Activated T-helper 2 cell treated with anti-CD3 and anti-CD28 coated beads, Interferon-gamma antibody, Interleukin-2, Interleukin-4, amounts not matched to agents 10 μg/mL and 5 μg/mL and 100 μg/mL, durations not matched to agents 14 hours and 24 hours and 36 hours (primary cell): ENCODE measurements around the gene PHF12. TPM values are rescaled to one million over a fixed set of nuclear protein-coding genes. Genes with fewer than 3 reads are reported as not detected.
"Not testable (repeated sequence)": the region's sequence is repeated elsewhere in the genome, so short reads cannot be mapped to it uniquely, and the experiment has no call there.

Experiments
- DNase-seq: peaks from one replicate; pipeline ENCODE4 v3.0.0; 2021; ENCODE audit warnings: low spot score
- H3K27ac Mint-ChIP-seq: one replicate; pipeline ENCODE4 v1.8.0; 2021; ENCODE audit warnings: mixed read lengths
- H3K27me3 Mint-ChIP-seq: one replicate; pipeline ENCODE4 v1.8.0; 2021; ENCODE audit warnings: low read depth, mixed read lengths
- H3K36me3 Mint-ChIP-seq: one replicate; pipeline ENCODE4 v1.8.0; 2021; ENCODE audit warnings: low read depth, mixed read lengths
- H3K4me1 Mint-ChIP-seq: one replicate; pipeline ENCODE4 v1.8.0; 2021; ENCODE audit warnings: low read depth, mixed read lengths
- H3K4me3 Mint-ChIP-seq: one replicate; pipeline ENCODE4 v1.8.0; 2021; ENCODE audit warnings: low read depth, mild to moderate bottlenecking, moderate library complexity, mixed read lengths
- H3K9me3 Mint-ChIP-seq: one replicate; pipeline ENCODE4 v1.8.0; 2021; ENCODE audit warnings: mixed read lengths
- intact Hi-C: fragments of 100-400 bp; cut with micrococcal nuclease; formaldehyde crosslinking; loops from one replicate; pipeline ENCODE4 v1.15.1; 2023
- total RNA-seq: library from RNA; stranded (reverse); gene quantifications from 2 replicates; pipeline ENCODE4 v1.2.3, GENCODE V29; 2022

The PHF12 gene
- total RNA-seq, 1 donor from 2014 or later, result 59.5 TPM

- H3K4me1 Mint-ChIP-seq, result peaks cover 42% of the 10 kb centered on the region
- H3K27me3 Mint-ChIP-seq, result no peaks in the 10 kb centered on the region
- H3K27ac Mint-ChIP-seq, result peak overlapping the region; percentile 89
- H3K36me3 Mint-ChIP-seq, result peaks cover 73% of the 10 kb centered on the region
- intact Hi-C loops, result loop anchor here (1.0 kb wide), 1 partner anchor 20 kb away; no protein-coding TSS in a partner anchor
- no peaks in the 10 kb centered on the region for H3K9me3 Mint-ChIP-seq
- H3K4me3 Mint-ChIP-seq, result peak overlapping the region; percentile 62
- no peak for DNase-seq
Observed at GRCh38 chr17:28946239-28946638, 5.1 kb downstream of the PHF12 start.

GRCh38 chr17:28944862-28945741 lies 6.2 kb downstream of the PHF12 start:
- intact Hi-C loops, result no loop called here
- Mint-ChIP-seq H3K27me3 (no peaks in the 10 kb centered on the region), H3K36me3 (peaks cover 77% of the 10 kb centered on the region), H3K27ac (peak overlapping the region; percentile 71), H3K4me1 (peaks cover 49% of the 10 kb centered on the region), H3K9me3 (no peaks in the 10 kb centered on the region), H3K4me3 (peak overlapping the region; percentile 35)
- DNase-seq, result no peak

- intact Hi-C loops, result no loop called here
- Mint-ChIP-seq H3K4me3 (no peak overlapping the region), H3K4me1 (peaks cover 54% of the 10 kb centered on the region), H3K9me3 (no peaks in the 10 kb centered on the region), H3K27ac (no peak overlapping the region), H3K36me3 (peaks cover 84% of the 10 kb centered on the region), H3K27me3 (no peaks in the 10 kb centered on the region)
- DNase-seq, result no peak
Observed at GRCh38 chr17:28944343-28944742, 7.0 kb downstream of the PHF12 start.

- intact Hi-C loops, result no loop called here
- peaks cover 79% of the 10 kb centered on the region for H3K36me3 Mint-ChIP-seq
- no peak for DNase-seq
- H3K9me3 Mint-ChIP-seq, result no peaks in the 10 kb centered on the region
- no peak overlapping the region for H3K4me3 Mint-ChIP-seq
- no peaks in the 10 kb centered on the region for H3K27me3 Mint-ChIP-seq
- peaks cover 58% of the 10 kb centered on the region for H3K4me1 Mint-ChIP-seq
- H3K27ac Mint-ChIP-seq, result no peak overlapping the region
Observed at GRCh38 chr17:28942925-28943324, 8.4 kb downstream of the PHF12 start.

GRCh38 chr17:28941251-28941650 lies 10.1 kb downstream of the PHF12 start:
- no peak overlapping the region for H3K4me3 Mint-ChIP-seq
- intact Hi-C loops, result no loop called here

GRCh38 chr17:28940675-28941074 lies 10.6 kb downstream of the PHF12 start:
- peaks cover 57% of the 10 kb centered on the region for H3K4me1 Mint-ChIP-seq
- DNase-seq, result no peak
- no peak overlapping the region for H3K27ac Mint-ChIP-seq
- H3K27me3 Mint-ChIP-seq, result no peaks in the 10 kb centered on the region
- intact Hi-C loops, result no loop called here
- no peaks in the 10 kb centered on the region for H3K9me3 Mint-ChIP-seq
- H3K36me3 Mint-ChIP-seq, result peaks cover 69% of the 10 kb centered on the region
- no peak overlapping the region for H3K4me3 Mint-ChIP-seq

More at GRCh38 chr17:28941251-28941650, 10.1 kb downstream of the PHF12 start:
- H3K27me3 Mint-ChIP-seq, result no peaks in the 10 kb centered on the region
- H3K27ac Mint-ChIP-seq, result no peak overlapping the region
- H3K9me3 Mint-ChIP-seq, result no peaks in the 10 kb centered on the region
- H3K36me3 Mint-ChIP-seq, result peaks cover 70% of the 10 kb centered on the region
- no peak for DNase-seq
- peaks cover 58% of the 10 kb centered on the region for H3K4me1 Mint-ChIP-seq

- peaks cover 68% of the 10 kb centered on the region for H3K36me3 Mint-ChIP-seq
- intact Hi-C loops, result no loop called here
- H3K27ac Mint-ChIP-seq, result no peak overlapping the region
- H3K27me3 Mint-ChIP-seq, result no peaks in the 10 kb centered on the region
- H3K9me3 Mint-ChIP-seq, result no peaks in the 10 kb centered on the region
- no peak for DNase-seq
- H3K4me3 Mint-ChIP-seq, result no peak overlapping the region
- peaks cover 53% of the 10 kb centered on the region for H3K4me1 Mint-ChIP-seq
Observed at GRCh38 chr17:28940142-28940541, 11.2 kb downstream of the PHF12 start.

GRCh38 chr17:28938552-28938951 lies 12.8 kb downstream of the PHF12 start:
- no peaks in the 10 kb centered on the region for H3K27me3 Mint-ChIP-seq
- H3K4me1 Mint-ChIP-seq, result peaks cover 48% of the 10 kb centered on the region
- no peaks in the 10 kb centered on the region for H3K9me3 Mint-ChIP-seq
- H3K36me3 Mint-ChIP-seq, result peaks cover 62% of the 10 kb centered on the region
- intact Hi-C loops, result no loop called here
- H3K27ac Mint-ChIP-seq, result no peak overlapping the region
- DNase-seq, result no peak
- H3K4me3 Mint-ChIP-seq, result no peak overlapping the region

GRCh38 chr17:28937044-28937729 lies 14.1 kb downstream of the PHF12 start:
- no peak overlapping the region for H3K27ac Mint-ChIP-seq
- no peak overlapping the region for H3K4me3 Mint-ChIP-seq
- H3K27me3 Mint-ChIP-seq, result no peaks in the 10 kb centered on the region
- H3K9me3 Mint-ChIP-seq, result no peaks in the 10 kb centered on the region
- intact Hi-C loops, result no loop called here
- H3K36me3 Mint-ChIP-seq, result peaks cover 62% of the 10 kb centered on the region
- no peak for DNase-seq
- H3K4me1 Mint-ChIP-seq, result peaks cover 46% of the 10 kb centered on the region

GRCh38 chr17:28935744-28936460 lies 15.4 kb downstream of the PHF12 start:
- H3K4me3 Mint-ChIP-seq, result no peak overlapping the region
- DNase-seq, result no peak
- H3K27ac Mint-ChIP-seq, result peak overlapping the region; percentile 70
- no peaks in the 10 kb centered on the region for H3K27me3 Mint-ChIP-seq
- intact Hi-C loops, result no loop called here
- H3K9me3 Mint-ChIP-seq, result no peaks in the 10 kb centered on the region
- H3K36me3 Mint-ChIP-seq, result peaks cover 63% of the 10 kb centered on the region
- H3K4me1 Mint-ChIP-seq, result peaks cover 43% of the 10 kb centered on the region

- H3K27ac Mint-ChIP-seq, H3K27me3 Mint-ChIP-seq, H3K9me3 Mint-ChIP-seq, intact Hi-C loops, H3K4me3 Mint-ChIP-seq, DNase-seq: not testable (repeated sequence)
- Mint-ChIP-seq H3K4me1 (peaks cover 36% of the 10 kb centered on the region), H3K36me3 (peaks cover 59% of the 10 kb centered on the region)
Observed at GRCh38 chr17:28934508-28934907, 16.8 kb downstream of the PHF12 start.

GRCh38 chr17:28929787-28930186 lies 21.5 kb downstream of the PHF12 start:
- Mint-ChIP-seq H3K9me3 (peaks cover 14% of the 10 kb centered on the region), H3K36me3 (peaks cover 77% of the 10 kb centered on the region), H3K4me3 (no peak overlapping the region), H3K27ac (no peak overlapping the region), H3K4me1 (peaks cover 41% of the 10 kb centered on the region), H3K27me3 (no peaks in the 10 kb centered on the region)
- intact Hi-C loops, result loop anchor here (5.0 kb wide), 1 partner anchor 37 kb away; no protein-coding TSS in a partner anchor
- DNase-seq, result no peak
